Uterus (tissue), 4 donors: ENCODE measurements around the gene C1orf141. TPM values are rescaled to one million over a fixed set of nuclear protein-coding genes. Genes with fewer than 3 reads are reported as not detected.

Source experiments
- DNase-seq, 2 donors: peaks; one replicate each; pipeline ENCODE4 v3.0.0-alpha.2; 2019 to 2020
- H3K27ac ChIP-seq, 2 donors: fragments of 200-600 bp; sonication (generic); 1 replicate in 1 of 2; 2 replicates in 1 of 2; pipeline ENCODE4 v1.5.1; 2016 to 2018
- H3K27me3 ChIP-seq, 2 donors: fragments of 200-600 bp; sonication (generic); one replicate each; pipeline ENCODE4 v1.5.1; 2018 to 2019; ENCODE audit warnings: control low read depth in 1 of 2
- H3K36me3 ChIP-seq, 2 donors: fragments of 200-600 bp; sonication (generic); one replicate each; pipeline ENCODE4 v1.5.1; 2019; ENCODE audit warnings: control low read depth in 1 of 2
- H3K4me1 ChIP-seq, 2 donors: fragments of 200-600 bp; sonication (generic); one replicate each; pipeline ENCODE4 v1.5.1; 2018 to 2019; ENCODE audit warnings: control low read depth in 1 of 2
- H3K4me3 ChIP-seq, 2 donors: fragments of 200-600 bp; sonication (generic); 1 replicate in 1 of 2; 2 replicates in 1 of 2; pipeline ENCODE4 v1.5.1; 2018 to 2019; ENCODE audit warnings: mild to moderate bottlenecking in 1 of 2
- H3K9me3 ChIP-seq, 2 donors: fragments of 200-600 bp; sonication (generic); one replicate each; pipeline ENCODE4 v1.5.1; 2019; ENCODE audit warnings: control low read depth in 1 of 2
- CTCF ChIP-seq, 4 experiments: fragments of 200-600 bp in 2 of 4; fragments of 450-650 bp in 2 of 4; sonication (generic) in 2 of 4; IDR thresholded peaks; one replicate each; pipeline ENCODE4 v1.5.1; 2016 to 2019; ENCODE audit warnings: antibody characterized with exemption in 4 of 4, mild to moderate bottlenecking in 2 of 4, moderate library complexity in 1 of 4
- POLR2A ChIP-seq, 2 donors: fragments of 450-650 bp; IDR thresholded peaks; one replicate each; pipeline ENCODE4 v1.6.1; 2016; ENCODE audit warnings: antibody characterized with exemption in 2 of 2, mild to moderate bottlenecking in 1 of 2, moderate library complexity in 1 of 2
- intact Hi-C: fragments of 100-400 bp; cut with DNase I; formaldehyde crosslinking; loops from one replicate; pipeline ENCODE4 v1.15.1; 2023; ENCODE audit warnings: low total_unique reads
- total RNA-seq, 4 donors: library from RNA; depleted of rRNA in 3 of 4; stranded (reverse); fragments of >200 nt in 3 of 4; gene quantifications; one replicate each; pipeline versions ENCODE4 v1.1.0 to v1.2.4, GENCODE V29; 2014 to 2023
- donor health status: DM: yes; HTN: yes; CAD: no.

C1orf141 gene
- total RNA-seq, 4 donors from 2014 or later = not detected

- H3K4me1 ChIP-seq = no peaks in the 10 kb centered on the region
- TF ChIP-seq POLR2A (IDR thresholded peaks at IDR 0.05) (no peak), CTCF (IDR thresholded peaks at IDR 0.05) (no peak)
- no peak overlapping the region for H3K4me3 ChIP-seq
- H3K9me3 ChIP-seq = no peaks in the 10 kb centered on the region
- intact Hi-C loops = no loop called here
- H3K27ac ChIP-seq = no peak overlapping the region
- H3K36me3 ChIP-seq = no peaks in the 10 kb centered on the region
- H3K27me3 ChIP-seq = no peaks in the 10 kb centered on the region
- DNase-seq = no peak
Measured at GRCh38 chr1:67171574-67171955, 36.8 kb upstream of the C1orf141 start.

- no peaks in the 10 kb centered on the region for H3K36me3 ChIP-seq
- no peaks in the 10 kb centered on the region for H3K27me3 ChIP-seq
- TF ChIP-seq CTCF (IDR thresholded peaks at IDR 0.05) (no peak), POLR2A (IDR thresholded peaks at IDR 0.05) (no peak)
- H3K4me3 ChIP-seq = no peak overlapping the region
- DNase-seq = no peak
- intact Hi-C loops = no loop called here
- no peaks in the 10 kb centered on the region for H3K4me1 ChIP-seq
- no peak overlapping the region for H3K27ac ChIP-seq
- no peaks in the 10 kb centered on the region for H3K9me3 ChIP-seq
Measured at GRCh38 chr1:67170751-67171573, 36.2 kb upstream of the C1orf141 start.

DNA sequence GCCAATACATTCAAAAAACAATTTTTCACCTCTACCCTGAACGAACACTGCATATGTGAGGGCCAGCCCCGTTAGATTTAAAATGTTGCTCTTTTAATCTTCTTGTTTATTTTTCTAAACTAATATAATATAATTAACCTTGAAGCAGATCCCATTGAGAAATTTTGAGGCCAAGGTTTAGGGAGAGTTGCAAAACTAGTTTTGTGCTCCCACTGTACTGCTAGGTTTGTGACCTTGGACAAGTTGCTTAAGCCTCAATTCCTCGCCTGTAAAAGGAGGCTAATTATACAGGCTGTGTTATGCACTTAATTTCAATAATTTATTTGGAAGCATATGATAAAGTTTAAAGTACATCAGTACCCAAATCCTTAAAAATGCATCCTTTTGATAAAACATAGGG is 35.2 kb upstream of the C1orf141 start:
- no peak overlapping the region for H3K27ac ChIP-seq
- no peaks in the 10 kb centered on the region for H3K4me1 ChIP-seq
- H3K27me3 ChIP-seq = no peaks in the 10 kb centered on the region
- no peaks in the 10 kb centered on the region for H3K9me3 ChIP-seq
- no peak for TF ChIP-seq POLR2A (IDR thresholded peaks at IDR 0.05)
- TF ChIP-seq CTCF (IDR thresholded peaks at IDR 0.05) = no peak
- no peaks in the 10 kb centered on the region for H3K36me3 ChIP-seq
- intact Hi-C loops = no loop called here
- no peak overlapping the region for H3K4me3 ChIP-seq
- DNase-seq = no peak

DNA sequence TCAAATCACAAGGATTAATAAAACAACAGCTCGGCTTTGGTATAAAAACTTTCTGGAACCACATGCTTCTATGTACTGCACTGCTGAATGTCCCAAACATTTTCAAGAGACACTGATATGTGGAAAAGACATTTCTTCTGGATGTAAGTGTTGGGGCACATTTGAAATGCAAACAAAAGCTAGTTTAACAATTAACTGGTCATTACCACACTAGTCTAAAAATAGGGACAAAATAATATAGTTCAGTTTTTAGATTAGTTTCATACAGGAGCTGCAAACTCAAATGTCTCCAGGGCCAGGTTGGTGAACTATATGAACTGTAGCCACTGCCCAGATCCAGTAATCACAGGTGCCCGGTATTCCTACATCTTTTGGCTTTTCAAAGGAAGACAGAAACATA is 34.7 kb upstream of the C1orf141 start:
- intact Hi-C loops = no loop called here

More for the DNA sequence above, 34.7 kb upstream of the C1orf141 start:
- Histone ChIP-seq H3K27me3 (no peaks in the 10 kb centered on the region), H3K27ac (no peak overlapping the region), H3K4me1 (no peaks in the 10 kb centered on the region), H3K36me3 (no peaks in the 10 kb centered on the region), H3K9me3 (no peaks in the 10 kb centered on the region), H3K4me3 (no peak overlapping the region)
- no peak for DNase-seq
- TF ChIP-seq CTCF (IDR thresholded peaks at IDR 0.05) (no peak), POLR2A (IDR thresholded peaks at IDR 0.05) (no peak)
